Panc1 (cell line): ENCODE results near the gene IDUA. TPM values are rescaled to one million over a fixed set of nuclear protein-coding genes. Genes with fewer than 3 reads are reported as not detected.

Experiments
- ATAC-seq: fragments of 200-7000 bp; cut with Tn5 transposase; 2 replicates; pipeline ENCODE4 v1.9.1; 2020; ENCODE audit warnings: mild to moderate bottlenecking, moderate library complexity
- BruUV-seq: library from RNA; stranded (reverse); fragments of 400-500 nt; replicated peaks from 2 replicates; lab custom pipeline; 2021; lab: Mats Ljungman, UMichigan
- CTCF ChIA-PET: fragments of 300-600 bp; sonication (Branson Sonifier 250); formaldehyde crosslinking; loops from one replicate; lab custom pipeline; 2022; ENCODE audit warnings: antibody characterized with exemption; lab: Charles Lee
- POLR2A ChIA-PET: fragments of 300-600 bp; sonication (Branson Sonifier 250); formaldehyde crosslinking; loops from one replicate; lab custom pipeline; 2022; ENCODE audit warnings: antibody characterized with exemption; lab: Charles Lee
- DNase-seq: peaks from one replicate; pipeline ENCODE4 v3.0.0-alpha.2; 2010; ENCODE audit warnings: low read depth, low spot score
- H3K27ac ChIP-seq: 2 replicates; pipeline ENCODE4 v1.5.1; 2011; ENCODE audit warnings: mild to moderate bottlenecking, low read length, inconsistent platforms
- H3K27me3 ChIP-seq: fragments of 200-500 bp; sonication (Bioruptor generic); 2 replicates; pipeline ENCODE4 v1.6.0; 2014; ENCODE audit warnings: low read length, inconsistent platforms; ENCODE audit not compliant: control insufficient read depth, insufficient read depth
- H3K36me3 ChIP-seq: fragments of 200-500 bp; sonication (Bioruptor generic); 2 replicates; pipeline ENCODE4 v1.5.1; 2014; ENCODE audit warnings: inconsistent platforms, mild to moderate bottlenecking, low read length, moderate library complexity; ENCODE audit not compliant: control insufficient read depth, insufficient read depth
- H3K4me1 ChIP-seq: 2 replicates; pipeline ENCODE4 v1.5.1; 2011; ENCODE audit warnings: inconsistent platforms, mild to moderate bottlenecking, low read length, moderate library complexity; ENCODE audit not compliant: control insufficient read depth, insufficient read depth
- H3K4me3 ChIP-seq, 2 experiments: 2 replicates each; pipeline ENCODE4 v1.5.1; 2011 to 2012; ENCODE audit warnings: low read depth in 2 of 2, low read length in 2 of 2, mild to moderate bottlenecking in 2 of 2, inconsistent platforms in 1 of 2, moderate library complexity in 1 of 2
- H3K9me3 ChIP-seq: fragments of 200-500 bp; sonication (Bioruptor generic); 2 replicates; pipeline ENCODE4 v1.5.1; 2014; ENCODE audit warnings: low read depth, mild to moderate bottlenecking, inconsistent platforms, low read length, moderate library complexity; ENCODE audit not compliant: control insufficient read depth, insufficient read depth
- POLR2AphosphoS5 ChIP-seq: IDR thresholded peaks from 2 replicates; pipeline ENCODE4 v1.6.1; 2012; ENCODE audit warnings: mild to moderate bottlenecking, low read depth, low read length, moderate library complexity
- SIN3A ChIP-seq: IDR thresholded peaks from 2 replicates; pipeline ENCODE4 v1.6.1; 2012; ENCODE audit warnings: low read depth, mild to moderate bottlenecking, low read length, moderate library complexity, borderline replicate concordance; ENCODE audit not compliant: insufficient read depth
- TCF7L2 ChIP-seq: IDR thresholded peaks from 2 replicates; pipeline ENCODE4 v1.6.1; 2011; ENCODE audit warnings: mild to moderate bottlenecking, low read depth, low read length, inconsistent platforms
- in situ Hi-C: cut with HindIII; loops from 2 replicates; pipeline ENCODE4 v1.10.0; 2016; ENCODE audit warnings: low sequenced_read_pairs, low pct_unique_long_range_greater_than_20kb
- intact Hi-C: fragments of 100-400 bp; cut with micrococcal nuclease; formaldehyde crosslinking; loops from one replicate; pipeline ENCODE4 v1.10.0; 2022; ENCODE audit not compliant: unreplicated experiment
- total RNA-seq: library from RNA; stranded (reverse); gene quantifications from one replicate; pipeline ENCODE4 v1.2.1, GENCODE V29; 2021; ENCODE audit not compliant: unreplicated experiment
- TF ChIP-seq, protein P1 (sequence below), 2 experiments: IDR thresholded peaks; 2 replicates each; pipeline ENCODE4 v1.6.1; 2011 to 2012; ENCODE audit warnings: low read depth in 2 of 2, control low read depth in 1 of 2, low read length in 1 of 2, mild to moderate bottlenecking in 1 of 2, moderate library complexity in 1 of 2; ENCODE audit not compliant: insufficient read depth in 1 of 2
- TF ChIP-seq, protein P2 (sequence below): fragments of 450-650 bp; IDR thresholded peaks from 2 replicates; pipeline ENCODE4 v1.5.1; 2017; ENCODE audit warnings: mild to moderate bottlenecking

IDUA gene
- total RNA-seq, 1 experiment from 2014 or later = 30.6 TPM

DNA sequence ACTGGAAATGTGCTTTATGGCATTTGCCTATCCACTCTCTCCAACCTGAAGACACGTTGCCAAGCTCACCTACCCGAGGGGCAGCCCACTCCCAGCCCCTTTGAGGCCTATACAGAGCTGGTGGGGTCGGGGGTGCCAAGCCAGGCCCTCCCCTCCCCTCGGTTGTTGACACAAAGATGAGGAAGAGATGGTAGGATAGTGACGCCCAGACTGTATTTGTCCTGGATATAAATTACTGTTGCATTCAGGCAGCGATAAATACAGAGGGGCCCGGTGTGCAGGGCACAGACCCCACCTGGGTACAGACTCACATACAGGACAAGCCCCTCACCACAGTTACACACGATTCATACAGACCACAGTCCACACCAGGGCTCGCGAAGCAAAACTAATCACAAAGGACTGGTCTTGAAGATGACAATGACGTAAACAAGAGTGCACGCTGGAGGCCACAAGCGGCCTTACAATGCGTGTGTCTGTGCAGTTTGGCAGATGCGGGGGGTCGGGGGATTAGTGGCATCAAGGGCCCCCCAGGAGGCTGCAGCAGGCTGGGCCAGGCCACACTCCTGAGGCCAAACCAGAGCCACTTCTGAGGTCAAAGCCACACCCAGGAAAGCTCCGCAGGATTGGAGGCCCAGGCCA lies 28.0 kb upstream of the IDUA start:
- in situ Hi-C loops = no loop called here
- TF ChIP-seq, protein P1, sequence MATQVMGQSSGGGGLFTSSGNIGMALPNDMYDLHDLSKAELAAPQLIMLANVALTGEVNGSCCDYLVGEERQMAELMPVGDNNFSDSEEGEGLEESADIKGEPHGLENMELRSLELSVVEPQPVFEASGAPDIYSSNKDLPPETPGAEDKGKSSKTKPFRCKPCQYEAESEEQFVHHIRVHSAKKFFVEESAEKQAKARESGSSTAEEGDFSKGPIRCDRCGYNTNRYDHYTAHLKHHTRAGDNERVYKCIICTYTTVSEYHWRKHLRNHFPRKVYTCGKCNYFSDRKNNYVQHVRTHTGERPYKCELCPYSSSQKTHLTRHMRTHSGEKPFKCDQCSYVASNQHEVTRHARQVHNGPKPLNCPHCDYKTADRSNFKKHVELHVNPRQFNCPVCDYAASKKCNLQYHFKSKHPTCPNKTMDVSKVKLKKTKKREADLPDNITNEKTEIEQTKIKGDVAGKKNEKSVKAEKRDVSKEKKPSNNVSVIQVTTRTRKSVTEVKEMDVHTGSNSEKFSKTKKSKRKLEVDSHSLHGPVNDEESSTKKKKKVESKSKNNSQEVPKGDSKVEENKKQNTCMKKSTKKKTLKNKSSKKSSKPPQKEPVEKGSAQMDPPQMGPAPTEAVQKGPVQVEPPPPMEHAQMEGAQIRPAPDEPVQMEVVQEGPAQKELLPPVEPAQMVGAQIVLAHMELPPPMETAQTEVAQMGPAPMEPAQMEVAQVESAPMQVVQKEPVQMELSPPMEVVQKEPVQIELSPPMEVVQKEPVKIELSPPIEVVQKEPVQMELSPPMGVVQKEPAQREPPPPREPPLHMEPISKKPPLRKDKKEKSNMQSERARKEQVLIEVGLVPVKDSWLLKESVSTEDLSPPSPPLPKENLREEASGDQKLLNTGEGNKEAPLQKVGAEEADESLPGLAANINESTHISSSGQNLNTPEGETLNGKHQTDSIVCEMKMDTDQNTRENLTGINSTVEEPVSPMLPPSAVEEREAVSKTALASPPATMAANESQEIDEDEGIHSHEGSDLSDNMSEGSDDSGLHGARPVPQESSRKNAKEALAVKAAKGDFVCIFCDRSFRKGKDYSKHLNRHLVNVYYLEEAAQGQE (IDR thresholded peaks at IDR 0.05; ENCODE audit: insufficient read depth in 1 of 2, low read depth in 2 of 2, low read length in 1 of 2) = no peak
- TF ChIP-seq SIN3A (no peak), POLR2AphosphoS5 (no peak), TCF7L2 (no peak)
- TF ChIP-seq, protein P2, sequence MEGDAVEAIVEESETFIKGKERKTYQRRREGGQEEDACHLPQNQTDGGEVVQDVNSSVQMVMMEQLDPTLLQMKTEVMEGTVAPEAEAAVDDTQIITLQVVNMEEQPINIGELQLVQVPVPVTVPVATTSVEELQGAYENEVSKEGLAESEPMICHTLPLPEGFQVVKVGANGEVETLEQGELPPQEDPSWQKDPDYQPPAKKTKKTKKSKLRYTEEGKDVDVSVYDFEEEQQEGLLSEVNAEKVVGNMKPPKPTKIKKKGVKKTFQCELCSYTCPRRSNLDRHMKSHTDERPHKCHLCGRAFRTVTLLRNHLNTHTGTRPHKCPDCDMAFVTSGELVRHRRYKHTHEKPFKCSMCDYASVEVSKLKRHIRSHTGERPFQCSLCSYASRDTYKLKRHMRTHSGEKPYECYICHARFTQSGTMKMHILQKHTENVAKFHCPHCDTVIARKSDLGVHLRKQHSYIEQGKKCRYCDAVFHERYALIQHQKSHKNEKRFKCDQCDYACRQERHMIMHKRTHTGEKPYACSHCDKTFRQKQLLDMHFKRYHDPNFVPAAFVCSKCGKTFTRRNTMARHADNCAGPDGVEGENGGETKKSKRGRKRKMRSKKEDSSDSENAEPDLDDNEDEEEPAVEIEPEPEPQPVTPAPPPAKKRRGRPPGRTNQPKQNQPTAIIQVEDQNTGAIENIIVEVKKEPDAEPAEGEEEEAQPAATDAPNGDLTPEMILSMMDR = no peak
- ChIA-PET CTCF (no interaction called here), POLR2A (no interaction called here)
- H3K9me3 ChIP-seq = no peaks in the 10 kb centered on the region
- H3K4me3 ChIP-seq = no peak overlapping the region
- intact Hi-C loops = no loop called here
- H3K27ac ChIP-seq = no peak overlapping the region
- H3K27me3 ChIP-seq = no peaks in the 10 kb centered on the region
- BruUV-seq = no TSS peak
- DNase-seq (no peak), ATAC-seq (no peak)
- no peaks in the 10 kb centered on the region for H3K36me3 ChIP-seq
- H3K4me1 ChIP-seq = no peaks in the 10 kb centered on the region

DNA sequence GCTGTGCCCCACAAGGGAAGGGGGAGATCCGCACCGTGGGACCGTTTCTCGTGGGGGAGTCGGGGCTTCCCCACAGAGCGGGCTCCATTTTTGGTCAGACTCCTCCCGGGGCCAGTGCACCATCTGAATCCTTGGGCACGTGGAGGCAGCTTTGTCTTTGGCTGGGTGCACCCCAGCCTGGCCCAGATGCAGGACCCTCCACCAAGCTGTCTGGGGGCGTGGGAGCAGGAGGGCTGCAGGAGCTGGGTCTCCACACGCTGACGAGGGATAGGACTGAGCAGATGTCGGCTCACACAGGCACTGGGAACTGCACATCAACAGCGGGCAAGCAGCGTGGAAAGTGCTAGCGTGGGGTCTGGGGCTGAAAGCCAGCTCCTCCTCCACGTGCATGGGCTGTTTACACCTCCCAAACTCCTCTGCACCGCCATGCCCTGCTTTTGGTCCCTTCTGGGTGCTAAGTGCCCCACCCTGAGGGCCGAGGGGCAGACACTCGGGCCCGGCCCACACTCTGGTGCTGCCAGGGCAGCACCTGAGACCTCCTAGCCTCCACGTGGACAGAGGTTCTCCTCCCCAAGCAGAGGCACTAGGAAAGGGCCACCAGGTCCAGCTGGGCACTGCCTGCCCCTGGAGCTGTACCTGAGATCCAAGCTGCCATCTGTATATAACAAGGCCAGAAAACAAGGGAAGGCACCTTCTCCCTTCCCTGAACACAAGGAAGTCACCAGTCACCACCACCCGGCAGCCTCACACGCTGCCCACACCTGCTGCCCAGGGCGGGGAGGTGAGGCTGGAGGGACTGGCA lies 27.3 kb upstream of the IDUA start:
- no peaks in the 10 kb centered on the region for H3K4me1 ChIP-seq
- H3K4me3 ChIP-seq = no peak overlapping the region
- in situ Hi-C loops (no loop called here), intact Hi-C loops (no loop called here)
- H3K36me3 ChIP-seq = no peaks in the 10 kb centered on the region
- DNase-seq (no peak), ATAC-seq (peak; percentile 23)
- no peaks in the 10 kb centered on the region for H3K9me3 ChIP-seq
- H3K27me3 ChIP-seq = no peaks in the 10 kb centered on the region
- no peak overlapping the region for H3K27ac ChIP-seq
- CTCF ChIA-PET = interaction anchor here (0.6 kb wide), 1 partner anchor 36 kb away, joined by 3 read pairs; no protein-coding TSS in a partner anchor
- TF ChIP-seq SIN3A = no peak
- POLR2A ChIA-PET = no interaction called here
- no TSS peak for BruUV-seq
